ENCODE measurements around the gene EIF2B4. TPM values are rescaled to one million over a fixed set of nuclear protein-coding genes. Genes with fewer than 3 reads are reported as not detected.
A peak's percentile ranks its signal among the peaks of the same experiment; 100 is the strongest.

EIF2B4 gene
- total RNA-seq, 1 donor = 19.2 TPM

- H3K4me3 ChIP-seq (ENCODE audit: insufficient read depth, low read length) = no peak overlapping the region
- H3K9me3 ChIP-seq (ENCODE audit: low read depth, low read length) = no peaks in the 10 kb centered on the region
- H3K27ac ChIP-seq (ENCODE audit: low read depth, low read length) = no peak overlapping the region
- no peaks in the 10 kb centered on the region for H3K27me3 ChIP-seq (ENCODE audit: insufficient read depth, low read length)
- TF ChIP-seq CTCF (IDR thresholded peaks at IDR 0.05; ENCODE audit: extremely low read depth, low read depth, low read length) = no peak
- H4K20me1 ChIP-seq (ENCODE audit: insufficient read depth, low read length) = no peaks in the 10 kb centered on the region
- H3K79me2 ChIP-seq (ENCODE audit: insufficient read depth, low read length) = peaks cover 21% of the 10 kb centered on the region
- H2AFZ ChIP-seq (ENCODE audit: low read length) = no peak overlapping the region
- DNase-seq (ENCODE audit: insufficient read length, low spot score, missing footprints) = no peak
- H3K36me3 ChIP-seq (ENCODE audit: insufficient read depth, low read length) = peaks cover 42% of the 10 kb centered on the region
- no peak overlapping the region for H3K4me2 ChIP-seq (ENCODE audit: insufficient read depth, low read length)
- peaks cover 5% of the 10 kb centered on the region for H3K4me1 ChIP-seq (ENCODE audit: insufficient read depth, low read length)
These were observed 7.3 kb downstream of the EIF2B4 start for GRCh38 chr2:27362678-27363420.

GRCh38 chr2:27356382-27357181 lies 13.6 kb downstream of the EIF2B4 start, which contains the start of gene GTF3C2:
Gene GTF3C2 (minus strand): TSS chr2:27356764. CDS start chr2:27343554, 13,210 bp downstream.
- no peaks in the 10 kb centered on the region for H3K9me3 ChIP-seq (ENCODE audit: low read depth, low read length)
- H3K27ac ChIP-seq (ENCODE audit: low read depth, low read length) = peak within 1 kb of the TSS; percentile 91
- peak within 1 kb of the TSS; percentile 99 for H2AFZ ChIP-seq (ENCODE audit: low read length)
- no peaks in the 10 kb centered on the region for H3K36me3 ChIP-seq (ENCODE audit: insufficient read depth, low read length)
- peaks cover 21% of the 10 kb centered on the region for H3K4me1 ChIP-seq (ENCODE audit: insufficient read depth, low read length)
- peaks cover 62% of the 10 kb centered on the region for H3K79me2 ChIP-seq (ENCODE audit: insufficient read depth, low read length)
- DNase-seq (ENCODE audit: insufficient read length, low spot score, missing footprints) = peak; percentile 99
- TF ChIP-seq CTCF (IDR thresholded peaks at IDR 0.05; ENCODE audit: extremely low read depth, low read depth, low read length) = no peak
- H3K4me2 ChIP-seq (ENCODE audit: insufficient read depth, low read length) = peak within 1 kb of the TSS; percentile 68
- peak within 1 kb of the TSS; percentile 85 for H3K4me3 ChIP-seq (ENCODE audit: insufficient read depth, low read length)
- H3K27me3 ChIP-seq (ENCODE audit: insufficient read depth, low read length) = no peaks in the 10 kb centered on the region
- H4K20me1 ChIP-seq (ENCODE audit: insufficient read depth, low read length) = peaks cover 6% of the 10 kb centered on the region

GRCh38 chr2:27356056-27356381 lies 14.1 kb downstream of the EIF2B4 start:
- peak overlapping the region; percentile 91 for H3K27ac ChIP-seq (ENCODE audit: low read depth, low read length)
- H3K79me2 ChIP-seq (ENCODE audit: insufficient read depth, low read length) = peaks cover 66% of the 10 kb centered on the region
- H3K4me3 ChIP-seq (ENCODE audit: insufficient read depth, low read length) = peak overlapping the region; percentile 85
- H2AFZ ChIP-seq (ENCODE audit: low read length) = peak overlapping the region; percentile 99
- no peak for TF ChIP-seq CTCF (IDR thresholded peaks at IDR 0.05; ENCODE audit: extremely low read depth, low read depth, low read length)
- no peak for DNase-seq (ENCODE audit: insufficient read length, low spot score, missing footprints)
- no peaks in the 10 kb centered on the region for H3K9me3 ChIP-seq (ENCODE audit: low read depth, low read length)
- peak overlapping the region; percentile 68 for H3K4me2 ChIP-seq (ENCODE audit: insufficient read depth, low read length)
- H3K36me3 ChIP-seq (ENCODE audit: insufficient read depth, low read length) = no peaks in the 10 kb centered on the region
- peaks cover 21% of the 10 kb centered on the region for H3K4me1 ChIP-seq (ENCODE audit: insufficient read depth, low read length)
- peaks cover 6% of the 10 kb centered on the region for H4K20me1 ChIP-seq (ENCODE audit: insufficient read depth, low read length)
- H3K27me3 ChIP-seq (ENCODE audit: insufficient read depth, low read length) = no peaks in the 10 kb centered on the region

DNA sequence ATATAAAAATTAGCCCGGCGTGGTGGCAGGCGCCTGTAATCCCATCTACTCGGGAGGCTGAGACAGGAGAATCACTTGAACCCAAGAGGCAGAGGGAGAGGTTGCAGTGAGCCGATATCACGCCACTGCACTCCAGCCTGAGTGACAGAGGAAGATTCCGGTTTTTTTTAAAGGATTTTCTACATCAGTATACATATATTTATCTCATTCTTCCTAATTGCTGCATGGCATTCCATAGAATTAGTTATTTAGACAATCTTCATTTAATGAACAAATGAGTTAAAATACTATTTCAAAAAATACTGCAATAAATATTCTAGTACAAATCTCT lies 15.6 kb downstream of the EIF2B4 start:
- TF ChIP-seq CTCF (IDR thresholded peaks at IDR 0.05; ENCODE audit: extremely low read depth, low read depth, low read length) = no peak
- Histone ChIP-seq H3K9me3 (ENCODE audit: low read depth, low read length) (no peaks in the 10 kb centered on the region), H3K36me3 (ENCODE audit: insufficient read depth, low read length) (no peaks in the 10 kb centered on the region), H3K27ac (ENCODE audit: low read depth, low read length) (no peak overlapping the region), H3K79me2 (ENCODE audit: insufficient read depth, low read length) (peaks cover 78% of the 10 kb centered on the region), H3K27me3 (ENCODE audit: insufficient read depth, low read length) (no peaks in the 10 kb centered on the region), H3K4me1 (ENCODE audit: insufficient read depth, low read length) (peaks cover 21% of the 10 kb centered on the region), H3K4me2 (ENCODE audit: insufficient read depth, low read length) (peak overlapping the region; percentile 12), H3K4me3 (ENCODE audit: insufficient read depth, low read length) (no peak overlapping the region), H2AFZ (ENCODE audit: low read length) (no peak overlapping the region), H4K20me1 (ENCODE audit: insufficient read depth, low read length) (peaks cover 6% of the 10 kb centered on the region)
- DNase-seq (ENCODE audit: insufficient read length, low spot score, missing footprints) = no peak
